ENCODE measurements around the gene PHF2.

GRCh38 chr9:93620041-93620506, 43.7 kb downstream of the PHF2 start:
- TF ChIP-seq CTCF (IDR thresholded peaks at IDR 0.05) (no peak), POLR2A (IDR thresholded peaks at IDR 0.05) (no peak)
